Tibial nerve (tissue), 4 donors: ENCODE results near the gene PALS1. TPM values are rescaled to one million over a fixed set of nuclear protein-coding genes. Genes with fewer than 3 reads are reported as not detected.

Source experiments
- DNase-seq, 2 donors: peaks; one replicate each; pipeline ENCODE4 v3.0.0-alpha.2; 2019; ENCODE audit warnings: low spot score in 2 of 2
- H3K27ac ChIP-seq, 4 donors: fragments of 200-600 bp; sonication (generic) in 3 of 4; one replicate each; pipeline ENCODE4 v1.5.1; 2017 to 2019; ENCODE audit warnings: mild to moderate bottlenecking in 1 of 4
- H3K27me3 ChIP-seq, 2 donors: fragments of 200-600 bp; sonication (generic) in 1 of 2; one replicate each; pipeline versions ENCODE4 v1.5.1 to v1.6.0; 2017 to 2019
- H3K36me3 ChIP-seq, 3 donors: fragments of 200-600 bp; sonication (generic); one replicate each; pipeline ENCODE4 v1.5.1; 2018 to 2019
- H3K4me1 ChIP-seq, 4 donors: fragments of 200-600 bp; sonication (generic) in 3 of 4; one replicate each; pipeline ENCODE4 v1.5.1; 2017 to 2019
- H3K4me3 ChIP-seq, 4 donors: fragments of 200-600 bp; sonication (generic) in 3 of 4; one replicate each; pipeline ENCODE4 v1.5.1; 2017 to 2019; ENCODE audit warnings: mild to moderate bottlenecking in 1 of 4, moderate library complexity in 1 of 4
- H3K9me3 ChIP-seq, 4 donors: fragments of 200-600 bp; sonication (generic) in 3 of 4; one replicate each; pipeline ENCODE4 v1.5.1; 2017 to 2019
- EP300 ChIP-seq, 2 donors: sonication (generic); formaldehyde crosslinking; IDR thresholded peaks; one replicate each; pipeline ENCODE4 v1.6.1; 2017; ENCODE audit warnings: antibody characterized with exemption in 2 of 2, mild to moderate bottlenecking in 1 of 2
- POLR2A ChIP-seq, 2 donors: fragments of 450-650 bp; IDR thresholded peaks; one replicate each; pipeline ENCODE4 v1.6.1; 2017; ENCODE audit warnings: antibody characterized with exemption in 2 of 2, mild to moderate bottlenecking in 2 of 2, moderate library complexity in 2 of 2
- WGBS, 2 donors: methylation state at CpG; one replicate each; pipeline ENCODE4 v1.1.5; 2018; 5-methylcytosine and 5-hydroxymethylcytosine counted together
- total RNA-seq, 4 donors: library from RNA; depleted of rRNA; stranded (reverse); fragments of >200 nt; gene quantifications; one replicate each; pipeline ENCODE4 v1.1.0, GENCODE V29; 2016
- TF ChIP-seq, protein P1 (sequence below), 5 experiments: fragments of 200-600 bp in 3 of 5; fragments of 450-650 bp in 2 of 5; sonication (generic) in 3 of 5; IDR thresholded peaks; one replicate each; pipeline ENCODE4 v1.5.1; 2016 to 2019; ENCODE audit warnings: antibody characterized with exemption in 5 of 5, mild to moderate bottlenecking in 3 of 5, moderate library complexity in 2 of 5

Gene PALS1
- total RNA-seq, 4 donors from 2014 or later, result 20.1 to 24.6 (median 22.9) TPM

GRCh38 chr14:67199016-67199415 is 42.2 kb upstream of the PALS1 start:
- DNase-seq, result no peak
- no peaks in the 10 kb centered on the region for H3K36me3 ChIP-seq
- no peaks in the 10 kb centered on the region for H3K27me3 ChIP-seq
- WGBS, 2 donors, result 93 to 97% methylated on average over 6 of the region's 6 CpGs
- no peaks in the 10 kb centered on the region for H3K9me3 ChIP-seq
- TF ChIP-seq POLR2A (IDR thresholded peaks at IDR 0.05) (no peak), EP300 (IDR thresholded peaks at IDR 0.05) (no peak)
- TF ChIP-seq, protein P1, sequence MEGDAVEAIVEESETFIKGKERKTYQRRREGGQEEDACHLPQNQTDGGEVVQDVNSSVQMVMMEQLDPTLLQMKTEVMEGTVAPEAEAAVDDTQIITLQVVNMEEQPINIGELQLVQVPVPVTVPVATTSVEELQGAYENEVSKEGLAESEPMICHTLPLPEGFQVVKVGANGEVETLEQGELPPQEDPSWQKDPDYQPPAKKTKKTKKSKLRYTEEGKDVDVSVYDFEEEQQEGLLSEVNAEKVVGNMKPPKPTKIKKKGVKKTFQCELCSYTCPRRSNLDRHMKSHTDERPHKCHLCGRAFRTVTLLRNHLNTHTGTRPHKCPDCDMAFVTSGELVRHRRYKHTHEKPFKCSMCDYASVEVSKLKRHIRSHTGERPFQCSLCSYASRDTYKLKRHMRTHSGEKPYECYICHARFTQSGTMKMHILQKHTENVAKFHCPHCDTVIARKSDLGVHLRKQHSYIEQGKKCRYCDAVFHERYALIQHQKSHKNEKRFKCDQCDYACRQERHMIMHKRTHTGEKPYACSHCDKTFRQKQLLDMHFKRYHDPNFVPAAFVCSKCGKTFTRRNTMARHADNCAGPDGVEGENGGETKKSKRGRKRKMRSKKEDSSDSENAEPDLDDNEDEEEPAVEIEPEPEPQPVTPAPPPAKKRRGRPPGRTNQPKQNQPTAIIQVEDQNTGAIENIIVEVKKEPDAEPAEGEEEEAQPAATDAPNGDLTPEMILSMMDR (IDR thresholded peaks at IDR 0.05), result no peak
- H3K4me1 ChIP-seq, result peaks cover 0 to 4% (median 0%) of the 10 kb centered on the region in 4 donors
- no peak overlapping the region for H3K4me3 ChIP-seq
- no peak overlapping the region for H3K27ac ChIP-seq

- WGBS, 2 donors, result 84 to 94% methylated on average over 8 of the region's 8 CpGs
- Histone ChIP-seq H3K27me3 (no peaks in the 10 kb centered on the region), H3K4me1 (no peaks in the 10 kb centered on the region), H3K27ac (no peak overlapping the region), H3K4me3 (no peak overlapping the region), H3K9me3 (no peaks in the 10 kb centered on the region), H3K36me3 (no peaks in the 10 kb centered on the region)
- DNase-seq, result no peak
- TF ChIP-seq POLR2A (IDR thresholded peaks at IDR 0.05) (no peak), EP300 (IDR thresholded peaks at IDR 0.05) (no peak)
- TF ChIP-seq, protein P1 (IDR thresholded peaks at IDR 0.05), result no peak
Observed at GRCh38 chr14:67207810-67208209, 33.4 kb upstream of the PALS1 start.

DNA sequence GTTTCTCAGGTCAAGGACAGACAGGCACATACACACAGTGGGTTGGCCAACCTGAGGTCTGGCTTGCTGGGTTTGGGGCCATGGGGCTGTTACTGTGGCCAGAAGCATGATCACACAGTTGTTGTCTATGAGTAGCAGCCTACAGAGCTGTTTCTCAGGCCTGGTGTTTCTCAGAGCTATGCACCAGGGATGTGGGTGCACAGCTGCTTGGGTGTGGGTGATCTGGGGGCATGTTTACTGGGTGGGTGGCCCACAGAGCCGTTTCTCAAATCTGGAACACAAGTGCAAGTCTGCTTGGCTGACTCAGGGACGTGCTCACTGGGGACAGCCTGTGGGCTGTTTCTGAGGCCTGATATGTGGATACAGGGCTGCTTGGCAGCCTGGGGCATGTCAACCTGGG is 23.1 kb upstream of the PALS1 start:
- Histone ChIP-seq H3K4me1 (no peaks in the 10 kb centered on the region), H3K27ac (no peak overlapping the region), H3K9me3 (no peaks in the 10 kb centered on the region), H3K36me3 (no peaks in the 10 kb centered on the region), H3K27me3 (no peaks in the 10 kb centered on the region), H3K4me3 (no peak overlapping the region)
- 63% methylated on average over 2 of the region's 2 CpGs for WGBS, 2 donors
- TF ChIP-seq EP300 (IDR thresholded peaks at IDR 0.05) (no peak), POLR2A (IDR thresholded peaks at IDR 0.05) (no peak)
- TF ChIP-seq, protein P1 (IDR thresholded peaks at IDR 0.05), result no peak
- DNase-seq, result no peak

- WGBS, 2 donors, result 82 to 85% methylated on average over 6 of the region's 6 CpGs
- no peak for TF ChIP-seq EP300 (IDR thresholded peaks at IDR 0.05)
- TF ChIP-seq, protein P1 (IDR thresholded peaks at IDR 0.05), result no peak
- TF ChIP-seq POLR2A (IDR thresholded peaks at IDR 0.05), result no peak
- no peak for DNase-seq
- no peak overlapping the region for H3K27ac ChIP-seq
- H3K4me3 ChIP-seq, result no peak overlapping the region
- no peaks in the 10 kb centered on the region for H3K36me3 ChIP-seq
- no peaks in the 10 kb centered on the region for H3K4me1 ChIP-seq
- H3K27me3 ChIP-seq, result no peaks in the 10 kb centered on the region
- no peaks in the 10 kb centered on the region for H3K9me3 ChIP-seq
Observed at GRCh38 chr14:67221248-67221981, 19.8 kb upstream of the PALS1 start.

GRCh38 chr14:67221982-67222328 is 19.3 kb upstream of the PALS1 start:
- Histone ChIP-seq H3K4me1 (no peaks in the 10 kb centered on the region), H3K36me3 (no peaks in the 10 kb centered on the region), H3K27me3 (no peaks in the 10 kb centered on the region), H3K4me3 (no peak overlapping the region), H3K9me3 (no peaks in the 10 kb centered on the region), H3K27ac (no peak overlapping the region)
- TF ChIP-seq, protein P1 (IDR thresholded peaks at IDR 0.05), result no peak
- TF ChIP-seq EP300 (IDR thresholded peaks at IDR 0.05) (no peak), POLR2A (IDR thresholded peaks at IDR 0.05) (no peak)
- DNase-seq, result no peak
- 88 to 93% methylated on average over 4 of the region's 4 CpGs for WGBS, 2 donors
